ENCODE measurements around the gene ZNF678.
"Not testable (repeated sequence)": the region's sequence is repeated elsewhere in the genome, so short reads cannot be mapped to it uniquely, and the experiment has no call there.

ZNF678 gene

GRCh38 chr1:227551881-227552280, 11.5 kb upstream of the ZNF678 start:
- DNase-seq (ENCODE audit: low spot score) = not testable (repeated sequence)

GRCh38 chr1:227556288-227556687, 7.1 kb upstream of the ZNF678 start:
- DNase-seq (ENCODE audit: low spot score) = no peak

GRCh38 chr1:227557962-227558725, 5.2 kb upstream of the ZNF678 start:
- no peak for DNase-seq (ENCODE audit: low spot score)

GRCh38 chr1:227558732-227559262, 4.6 kb upstream of the ZNF678 start:
- no peak for DNase-seq (ENCODE audit: low spot score)

- DNase-seq (ENCODE audit: low spot score) = no peak
These were observed 3.9 kb upstream of the ZNF678 start for GRCh38 chr1:227559499-227559898.

- no peak for DNase-seq (ENCODE audit: low spot score)
These were observed 3.4 kb upstream of the ZNF678 start for GRCh38 chr1:227559926-227560325.

- no peak for DNase-seq (ENCODE audit: low spot score)
These were observed 2.8 kb upstream of the ZNF678 start for GRCh38 chr1:227560393-227561173.

- DNase-seq (ENCODE audit: low spot score) = no peak
These were observed 2.0 kb upstream of the ZNF678 start for GRCh38 chr1:227561241-227561907.

GRCh38 chr1:227562037-227562436, 1.3 kb upstream of the ZNF678 start:
- DNase-seq (ENCODE audit: low spot score) = no peak

- DNase-seq (ENCODE audit: low spot score) = no peak
These were observed 428 bp upstream of the ZNF678 start for GRCh38 chr1:227562933-227563323.

- no peak for DNase-seq (ENCODE audit: low spot score)
These were observed 3.9 kb downstream of the ZNF678 start for GRCh38 chr1:227567256-227567655.

- no peak for DNase-seq (ENCODE audit: low spot score)
These were observed 5.2 kb downstream of the ZNF678 start for GRCh38 chr1:227568593-227568992.

GRCh38 chr1:227572752-227573151, 9.4 kb downstream of the ZNF678 start:
- DNase-seq (ENCODE audit: low spot score) = no peak

GRCh38 chr1:227574926-227575325, 11.6 kb downstream of the ZNF678 start:
- no peak for DNase-seq (ENCODE audit: low spot score)

- DNase-seq (ENCODE audit: low spot score) = no peak
These were observed 12.8 kb downstream of the ZNF678 start for GRCh38 chr1:227576189-227576588.

- no peak for DNase-seq (ENCODE audit: low spot score)
These were observed 14.1 kb downstream of the ZNF678 start for GRCh38 chr1:227577500-227577899.

- no peak for DNase-seq (ENCODE audit: low spot score)
These were observed 20.0 kb downstream of the ZNF678 start for GRCh38 chr1:227583354-227583753.

GRCh38 chr1:227586733-227587132, 23.4 kb downstream of the ZNF678 start:
- no peak for DNase-seq (ENCODE audit: low spot score)

- DNase-seq (ENCODE audit: low spot score) = no peak
These were observed 24.6 kb downstream of the ZNF678 start for GRCh38 chr1:227587968-227588367.

GRCh38 chr1:227588769-227589168, 25.4 kb downstream of the ZNF678 start:
- DNase-seq (ENCODE audit: low spot score) = not testable (repeated sequence)

GRCh38 chr1:227589777-227590176, 26.4 kb downstream of the ZNF678 start:
- not testable (repeated sequence) for DNase-seq (ENCODE audit: low spot score)

- DNase-seq (ENCODE audit: low spot score) = not testable (repeated sequence)
These were observed 32.9 kb downstream of the ZNF678 start for GRCh38 chr1:227596222-227596621.

- no peak for DNase-seq (ENCODE audit: low spot score)
These were observed 40.0 kb downstream of the ZNF678 start for GRCh38 chr1:227603327-227603726.

All from RKO (cell line).